ENCODE measurements around the gene DOCK1.

Gene DOCK1

GRCh38 chr10:127442220-127442525, 536.9 kb downstream of the DOCK1 start:
- H3K9me3 ChIP-seq (ENCODE audit: insufficient read depth, low read length, severe bottlenecking), result no peaks in the 10 kb centered on the region
- no peak overlapping the region for H3K4me2 ChIP-seq (ENCODE audit: insufficient read depth, low read length)
- no peaks in the 10 kb centered on the region for H3K4me1 ChIP-seq (ENCODE audit: insufficient read depth, low read length)
- DNase-seq (no peak), ATAC-seq (ENCODE audit: insufficient read depth, low read depth) (no peak)
- H2AFZ ChIP-seq (ENCODE audit: low read depth, low read length), result no peak overlapping the region
- no peaks in the 10 kb centered on the region for H3K36me3 ChIP-seq (ENCODE audit: insufficient read depth, low read length)
- no peaks in the 10 kb centered on the region for H3K79me2 ChIP-seq (ENCODE audit: insufficient read depth, low read length)
- no peaks in the 10 kb centered on the region for H4K20me1 ChIP-seq (ENCODE audit: insufficient read depth, low read length)
- no peak overlapping the region for H3K27ac ChIP-seq (ENCODE audit: low read length)
- no peak overlapping the region for H3K9ac ChIP-seq (ENCODE audit: low read depth, low read length)
- H3K4me3 ChIP-seq (ENCODE audit: low read depth in 1 of 2, low read length in 2 of 2), result no peak overlapping the region
- TF ChIP-seq, protein P1, sequence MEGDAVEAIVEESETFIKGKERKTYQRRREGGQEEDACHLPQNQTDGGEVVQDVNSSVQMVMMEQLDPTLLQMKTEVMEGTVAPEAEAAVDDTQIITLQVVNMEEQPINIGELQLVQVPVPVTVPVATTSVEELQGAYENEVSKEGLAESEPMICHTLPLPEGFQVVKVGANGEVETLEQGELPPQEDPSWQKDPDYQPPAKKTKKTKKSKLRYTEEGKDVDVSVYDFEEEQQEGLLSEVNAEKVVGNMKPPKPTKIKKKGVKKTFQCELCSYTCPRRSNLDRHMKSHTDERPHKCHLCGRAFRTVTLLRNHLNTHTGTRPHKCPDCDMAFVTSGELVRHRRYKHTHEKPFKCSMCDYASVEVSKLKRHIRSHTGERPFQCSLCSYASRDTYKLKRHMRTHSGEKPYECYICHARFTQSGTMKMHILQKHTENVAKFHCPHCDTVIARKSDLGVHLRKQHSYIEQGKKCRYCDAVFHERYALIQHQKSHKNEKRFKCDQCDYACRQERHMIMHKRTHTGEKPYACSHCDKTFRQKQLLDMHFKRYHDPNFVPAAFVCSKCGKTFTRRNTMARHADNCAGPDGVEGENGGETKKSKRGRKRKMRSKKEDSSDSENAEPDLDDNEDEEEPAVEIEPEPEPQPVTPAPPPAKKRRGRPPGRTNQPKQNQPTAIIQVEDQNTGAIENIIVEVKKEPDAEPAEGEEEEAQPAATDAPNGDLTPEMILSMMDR (IDR thresholded peaks at IDR 0.05; ENCODE audit: borderline replicate concordance, extremely low read depth, low read length, poor library complexity, severe bottlenecking), result no peak
- TF ChIP-seq EZH2 (IDR thresholded peaks at IDR 0.05; ENCODE audit: borderline replicate concordance, low read depth, low read length, severe bottlenecking), result no peak
- H3K27me3 ChIP-seq (ENCODE audit: insufficient read depth, low read length, poor library complexity), result no peaks in the 10 kb centered on the region

- H3K27ac ChIP-seq (ENCODE audit: low read length), result no peak overlapping the region
- H3K4me1 ChIP-seq (ENCODE audit: insufficient read depth, low read length), result no peaks in the 10 kb centered on the region
- no peak overlapping the region for H2AFZ ChIP-seq (ENCODE audit: low read depth, low read length)
- H4K20me1 ChIP-seq (ENCODE audit: insufficient read depth, low read length), result no peaks in the 10 kb centered on the region
- DNase-seq (no peak), ATAC-seq (ENCODE audit: insufficient read depth, low read depth) (no peak)
- H3K36me3 ChIP-seq (ENCODE audit: insufficient read depth, low read length), result no peaks in the 10 kb centered on the region
- no peak overlapping the region for H3K9ac ChIP-seq (ENCODE audit: low read depth, low read length)
- no peaks in the 10 kb centered on the region for H3K9me3 ChIP-seq (ENCODE audit: insufficient read depth, low read length, severe bottlenecking)
- TF ChIP-seq, protein P1 (IDR thresholded peaks at IDR 0.05; ENCODE audit: borderline replicate concordance, extremely low read depth, low read length, poor library complexity, severe bottlenecking), result no peak
- TF ChIP-seq EZH2 (IDR thresholded peaks at IDR 0.05; ENCODE audit: borderline replicate concordance, low read depth, low read length, severe bottlenecking), result no peak
- no peaks in the 10 kb centered on the region for H3K79me2 ChIP-seq (ENCODE audit: insufficient read depth, low read length)
- H3K4me2 ChIP-seq (ENCODE audit: insufficient read depth, low read length), result no peak overlapping the region
- no peaks in the 10 kb centered on the region for H3K27me3 ChIP-seq (ENCODE audit: insufficient read depth, low read length, poor library complexity)
- H3K4me3 ChIP-seq (ENCODE audit: low read depth in 1 of 2, low read length in 2 of 2), result no peak overlapping the region
These were observed 538.9 kb downstream of the DOCK1 start for GRCh38 chr10:127444155-127444554.

DNA sequence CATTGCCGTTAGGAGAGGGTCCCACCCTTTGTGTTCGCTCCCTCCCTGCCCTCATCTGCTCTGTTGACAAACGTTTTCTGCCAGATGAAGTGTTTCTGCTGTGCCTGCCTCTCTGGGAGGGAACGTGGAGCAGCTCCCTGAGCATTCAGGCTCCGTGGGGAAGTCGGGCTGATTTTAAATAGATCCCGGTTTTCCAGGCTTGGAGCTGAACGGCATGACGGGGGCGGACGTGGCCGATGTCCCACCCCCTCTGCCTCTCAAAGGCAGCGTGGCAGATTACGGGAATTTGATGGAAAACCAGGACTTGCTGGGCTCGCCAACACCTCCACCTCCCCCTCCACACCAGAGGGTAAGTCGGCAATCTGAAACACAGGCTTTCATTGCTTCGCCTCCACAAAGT, 542.0 kb downstream of the DOCK1 start:
- DNase-seq (no peak), ATAC-seq (ENCODE audit: insufficient read depth, low read depth) (no peak)
- TF ChIP-seq, protein P1 (IDR thresholded peaks at IDR 0.05; ENCODE audit: borderline replicate concordance, extremely low read depth, low read length, poor library complexity, severe bottlenecking), result no peak
- no peak for TF ChIP-seq EZH2 (IDR thresholded peaks at IDR 0.05; ENCODE audit: borderline replicate concordance, low read depth, low read length, severe bottlenecking)
- no peak overlapping the region for H3K4me3 ChIP-seq (ENCODE audit: low read depth in 1 of 2, low read length in 2 of 2)
- no peaks in the 10 kb centered on the region for H3K4me1 ChIP-seq (ENCODE audit: insufficient read depth, low read length)
- H2AFZ ChIP-seq (ENCODE audit: low read depth, low read length), result no peak overlapping the region
- H3K9ac ChIP-seq (ENCODE audit: low read depth, low read length), result no peak overlapping the region
- H3K27ac ChIP-seq (ENCODE audit: low read length), result no peak overlapping the region
- H3K4me2 ChIP-seq (ENCODE audit: insufficient read depth, low read length), result no peak overlapping the region
- H3K27me3 ChIP-seq (ENCODE audit: insufficient read depth, low read length, poor library complexity), result no peaks in the 10 kb centered on the region
- no peaks in the 10 kb centered on the region for H3K36me3 ChIP-seq (ENCODE audit: insufficient read depth, low read length)
- no peaks in the 10 kb centered on the region for H3K79me2 ChIP-seq (ENCODE audit: insufficient read depth, low read length)
- no peaks in the 10 kb centered on the region for H4K20me1 ChIP-seq (ENCODE audit: insufficient read depth, low read length)
- no peaks in the 10 kb centered on the region for H3K9me3 ChIP-seq (ENCODE audit: insufficient read depth, low read length, severe bottlenecking)

- Histone ChIP-seq H3K9ac (ENCODE audit: low read depth, low read length) (no peak overlapping the region), H4K20me1 (ENCODE audit: insufficient read depth, low read length) (no peaks in the 10 kb centered on the region), H3K4me3 (ENCODE audit: low read depth in 1 of 2, low read length in 2 of 2) (no peak overlapping the region), H3K79me2 (ENCODE audit: insufficient read depth, low read length) (no peaks in the 10 kb centered on the region), H3K4me1 (ENCODE audit: insufficient read depth, low read length) (no peaks in the 10 kb centered on the region), H3K4me2 (ENCODE audit: insufficient read depth, low read length) (no peak overlapping the region), H3K36me3 (ENCODE audit: insufficient read depth, low read length) (no peaks in the 10 kb centered on the region), H3K27me3 (ENCODE audit: insufficient read depth, low read length, poor library complexity) (no peaks in the 10 kb centered on the region), H2AFZ (ENCODE audit: low read depth, low read length) (no peak overlapping the region), H3K27ac (ENCODE audit: low read length) (no peak overlapping the region), H3K9me3 (ENCODE audit: insufficient read depth, low read length, severe bottlenecking) (no peaks in the 10 kb centered on the region)
- no peak for ATAC-seq (ENCODE audit: insufficient read depth, low read depth)
- DNase-seq, result no peak
- TF ChIP-seq, protein P1 (IDR thresholded peaks at IDR 0.05; ENCODE audit: borderline replicate concordance, extremely low read depth, low read length, poor library complexity, severe bottlenecking), result no peak
- TF ChIP-seq EZH2 (IDR thresholded peaks at IDR 0.05; ENCODE audit: borderline replicate concordance, low read depth, low read length, severe bottlenecking), result no peak
These were observed 544.3 kb downstream of the DOCK1 start for GRCh38 chr10:127449490-127449889.

Measured in DND-41 (cell line).